Measurements from ENCODE around the gene GLB1L2.
"Not testable (repeated sequence)": the region's sequence is repeated elsewhere in the genome, so short reads cannot be mapped to it uniquely, and the experiment has no call there.

The GLB1L2 gene

DNA sequence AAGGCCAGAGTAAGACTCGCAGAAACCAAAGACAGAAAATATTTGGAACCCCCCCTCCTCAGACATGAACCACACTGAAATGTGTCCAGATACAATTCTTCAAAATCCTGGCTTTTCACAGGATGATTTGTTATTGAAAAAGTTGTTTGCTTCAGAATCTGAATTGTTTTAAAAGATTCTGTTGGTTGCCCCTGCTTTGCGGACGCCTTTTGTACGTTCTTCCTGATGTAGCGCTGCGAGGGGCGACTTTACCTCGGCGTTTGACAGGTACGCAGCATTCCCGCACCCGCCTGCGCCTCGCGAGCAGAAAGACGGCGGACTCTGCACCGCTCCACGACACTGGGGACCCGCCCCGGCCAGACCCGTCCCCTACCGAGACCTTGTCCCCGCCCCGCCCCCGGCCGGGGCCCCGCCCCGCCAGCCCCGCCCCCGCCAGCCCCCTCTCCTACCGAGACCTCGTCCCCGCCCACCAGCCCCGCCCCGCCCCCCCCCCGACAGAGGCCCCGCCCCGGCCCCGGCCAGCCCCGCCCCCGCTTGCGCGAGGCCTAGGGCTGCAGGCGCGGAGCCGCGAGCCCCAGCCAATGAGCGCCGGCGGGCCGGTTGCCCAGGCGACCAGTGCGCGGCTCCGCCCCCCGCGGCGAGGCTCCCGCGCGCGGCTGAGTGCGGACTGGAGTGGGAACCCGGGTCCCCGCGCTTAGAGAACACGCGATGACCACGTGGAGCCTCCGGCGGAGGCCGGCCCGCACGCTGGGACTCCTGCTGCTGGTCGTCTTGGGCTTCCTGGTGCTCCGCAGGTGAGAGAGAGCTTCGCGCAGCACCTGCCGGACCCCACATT is at the start of gene GLB1L2:
GLB1L2 (plus strand) TSS at position 635 of the 835 bp plus-strand sequence; CDS start at position 709, 74 bp downstream.
- no peak within 1 kb of the TSS for H3K27ac ChIP-seq
- no peak for TF ChIP-seq CTCF (conservative IDR thresholded peaks at IDR 0.05; ENCODE audit: low read depth)
- CTCF ChIA-PET: interaction anchor here (0.6 to 0.9 kb wide), 2 partner anchors 38 to 56 kb away, joined by 3 read pairs; no protein-coding TSS in a partner anchor
- peak; percentile 91 for DNase-seq (ENCODE audit: low spot score)
- POLR2A ChIA-PET (ENCODE audit: low non-redundant PET): no interaction called here

GRCh38 chr11:134282121-134283045 is 49.4 kb upstream of the GLB1L2 start:
- no peak overlapping the region for H3K27ac ChIP-seq
- POLR2A ChIA-PET (ENCODE audit: low non-redundant PET): no interaction called here
- TF ChIP-seq CTCF (conservative IDR thresholded peaks at IDR 0.05; ENCODE audit: low read depth): no peak
- CTCF ChIA-PET: interaction anchor here (1.4 kb wide), 1 partner anchor 20 kb away, joined by 3 read pairs; no protein-coding TSS in a partner anchor
- no peak for DNase-seq (ENCODE audit: low spot score)

GRCh38 chr11:134283461-134284230 is 48.1 kb upstream of the GLB1L2 start:
- ChIA-PET CTCF (interaction anchor here (1.4 kb wide), 1 partner anchor 21 kb away, joined by 3 read pairs; no protein-coding TSS in a partner anchor), POLR2A (ENCODE audit: low non-redundant PET) (no interaction called here)
- no peak for DNase-seq (ENCODE audit: low spot score)
- no peak overlapping the region for H3K27ac ChIP-seq
- no peak for TF ChIP-seq CTCF (conservative IDR thresholded peaks at IDR 0.05; ENCODE audit: low read depth)

DNA sequence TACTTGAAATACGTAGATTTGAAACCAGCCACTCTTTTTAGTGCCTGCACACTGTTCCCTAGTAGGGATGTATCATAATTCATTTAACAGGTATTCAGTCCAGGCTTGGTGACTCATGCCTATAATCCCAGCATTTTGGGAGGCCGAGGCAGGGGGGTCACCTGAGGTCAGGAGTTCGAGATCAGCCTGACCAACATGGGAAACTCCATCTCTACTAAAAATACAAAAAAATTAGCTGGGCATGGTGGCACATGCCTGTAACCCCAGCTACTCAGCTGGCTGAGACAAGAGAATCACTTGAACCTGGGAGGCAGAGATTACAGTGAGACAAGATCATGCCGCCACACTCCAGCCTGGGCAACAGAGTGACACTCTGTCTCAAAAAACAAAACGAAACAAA is 47.4 kb upstream of the GLB1L2 start:
- CTCF ChIA-PET; POLR2A ChIA-PET (ENCODE audit: low non-redundant PET); H3K27ac ChIP-seq; DNase-seq (ENCODE audit: low spot score): not testable (repeated sequence)

GRCh38 chr11:134287561-134287960 is 44.2 kb upstream of the GLB1L2 start:
- ChIA-PET POLR2A (ENCODE audit: low non-redundant PET) (no interaction called here), CTCF (interaction anchor here (0.5 kb wide), 1 partner anchor 11 kb away, joined by 3 read pairs; no protein-coding TSS in a partner anchor)
- no peak for TF ChIP-seq CTCF (conservative IDR thresholded peaks at IDR 0.05; ENCODE audit: low read depth)
- no peak for DNase-seq (ENCODE audit: low spot score)
- no peak overlapping the region for H3K27ac ChIP-seq

DNA sequence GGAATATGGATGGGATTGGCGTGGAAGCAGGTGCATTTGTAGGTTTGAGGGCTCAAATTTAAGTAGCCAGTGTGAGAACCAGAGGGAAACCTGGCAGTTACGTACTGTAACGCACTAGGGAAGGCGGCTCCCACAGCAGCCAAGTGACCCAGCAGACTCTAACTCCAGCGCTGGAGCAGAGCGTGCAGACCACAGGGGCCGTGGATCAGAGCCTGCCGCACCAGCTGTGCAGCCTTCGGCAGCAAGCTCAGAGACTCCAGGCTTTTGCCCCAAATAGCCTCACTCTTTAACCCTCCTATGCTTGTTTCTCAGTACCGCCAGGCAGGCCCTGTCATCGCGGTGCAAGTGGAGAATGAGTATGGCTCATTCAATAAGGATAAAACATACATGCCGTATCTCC is 43.3 kb upstream of the GLB1L2 start:
- TF ChIP-seq CTCF (conservative IDR thresholded peaks at IDR 0.05; ENCODE audit: low read depth): no peak
- ChIA-PET POLR2A (ENCODE audit: low non-redundant PET) (no interaction called here), CTCF (no interaction called here)
- DNase-seq (ENCODE audit: low spot score): no peak
- no peak overlapping the region for H3K27ac ChIP-seq
